T follicular helper cell (primary cell): ENCODE data around the gene FMNL2.

Experiments
- DNase-seq: peaks from one replicate; pipeline ENCODE4 v3.0.0-alpha.2; 2020; ENCODE audit warnings: low read depth

The FMNL2 gene

GRCh38 chr2:152493945-152494528, 159.1 kb downstream of the FMNL2 start:
- no peak for DNase-seq

GRCh38 chr2:152496371-152496770, 161.4 kb downstream of the FMNL2 start:
- DNase-seq, result no peak

- no peak for DNase-seq
Observed at GRCh38 chr2:152497481-152498052, 162.6 kb downstream of the FMNL2 start.

- no peak for DNase-seq
Observed at GRCh38 chr2:152499331-152499816, 164.4 kb downstream of the FMNL2 start.

GRCh38 chr2:152499896-152500735, 165.1 kb downstream of the FMNL2 start:
- no peak for DNase-seq

GRCh38 chr2:152500772-152501171, 165.8 kb downstream of the FMNL2 start:
- DNase-seq, result no peak

- DNase-seq, result no peak
Observed at GRCh38 chr2:152501666-152502065, 166.7 kb downstream of the FMNL2 start.

GRCh38 chr2:152504618-152505017, 169.6 kb downstream of the FMNL2 start:
- DNase-seq, result no peak

GRCh38 chr2:152505495-152505906, 170.5 kb downstream of the FMNL2 start:
- no peak for DNase-seq

GRCh38 chr2:152506843-152507242, 171.9 kb downstream of the FMNL2 start:
- no peak for DNase-seq

GRCh38 chr2:152507907-152508306, 172.9 kb downstream of the FMNL2 start:
- DNase-seq, result no peak

- no peak for DNase-seq
Observed at GRCh38 chr2:152508446-152508845, 173.5 kb downstream of the FMNL2 start.

- DNase-seq, result no peak
Observed at GRCh38 chr2:152509772-152510491, 175.0 kb downstream of the FMNL2 start.

GRCh38 chr2:152510621-152511020, 175.6 kb downstream of the FMNL2 start:
- DNase-seq, result no peak

GRCh38 chr2:152511981-152512380, 177.0 kb downstream of the FMNL2 start:
- DNase-seq, result no peak

- no peak for DNase-seq
Observed at GRCh38 chr2:152513029-152513428, 178.1 kb downstream of the FMNL2 start.

GRCh38 chr2:152513681-152514080, 178.7 kb downstream of the FMNL2 start:
- DNase-seq, result no peak

GRCh38 chr2:152518034-152518433, 183.1 kb downstream of the FMNL2 start:
- DNase-seq, result no peak

- DNase-seq, result no peak
Observed at GRCh38 chr2:152518641-152519580, 183.9 kb downstream of the FMNL2 start.

- DNase-seq, result no peak
Observed at GRCh38 chr2:152519581-152519952, 184.6 kb downstream of the FMNL2 start.

- DNase-seq, result no peak
Observed at GRCh38 chr2:152520759-152521158, 185.8 kb downstream of the FMNL2 start.
